CD4-positive, alpha-beta T cell treated with Interleukin-1 beta for 1 hour (primary cell): ENCODE results near the gene KCNK13.
A peak's percentile ranks its signal among the peaks of the same experiment; 100 is the strongest.
"Not testable (repeated sequence)": the region's sequence is repeated elsewhere in the genome, so short reads cannot be mapped to it uniquely, and the experiment has no call there.

Experiments
- DNase-seq, 2 donors: peaks; one replicate each; pipeline ENCODE4 v3.0.0-alpha.2; 2020 to 2022

KCNK13 gene

DNA sequence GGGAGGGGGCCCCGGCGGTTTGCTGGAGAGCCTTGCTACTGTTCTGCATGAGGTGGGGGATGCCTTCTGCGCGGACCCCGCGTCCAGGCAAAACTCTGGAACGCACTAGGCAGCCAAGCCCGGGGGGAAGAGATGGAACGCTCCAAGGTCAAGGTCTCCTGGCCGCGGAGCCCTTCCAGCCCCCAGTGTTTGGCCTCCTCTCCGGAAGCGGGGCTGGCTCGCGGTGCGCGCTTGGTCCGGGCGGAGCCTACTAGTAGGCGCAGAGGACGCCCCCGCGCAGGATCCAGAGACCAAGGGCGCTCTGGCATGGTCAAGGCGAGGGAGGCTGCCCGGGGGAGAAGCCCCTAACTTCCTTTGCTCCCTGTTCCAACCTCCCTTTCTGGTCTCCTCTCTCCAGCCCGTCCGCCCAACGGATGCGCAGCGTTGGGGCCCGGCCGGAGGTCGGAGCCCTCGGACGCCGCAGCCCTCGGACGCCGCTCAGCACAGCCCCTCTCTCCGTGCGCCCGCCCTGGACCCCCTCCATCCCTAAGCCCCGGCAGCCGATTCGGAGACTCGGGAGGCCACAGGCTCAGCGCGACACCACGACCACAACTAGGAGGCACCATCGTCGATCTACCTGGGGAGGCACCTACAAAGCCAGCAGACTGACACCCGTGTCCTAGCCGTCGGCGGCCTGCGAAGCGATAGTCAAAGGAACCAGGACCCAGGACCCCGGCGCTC is 669 bp upstream of the KCNK13 start:
- no peak for DNase-seq

DNA sequence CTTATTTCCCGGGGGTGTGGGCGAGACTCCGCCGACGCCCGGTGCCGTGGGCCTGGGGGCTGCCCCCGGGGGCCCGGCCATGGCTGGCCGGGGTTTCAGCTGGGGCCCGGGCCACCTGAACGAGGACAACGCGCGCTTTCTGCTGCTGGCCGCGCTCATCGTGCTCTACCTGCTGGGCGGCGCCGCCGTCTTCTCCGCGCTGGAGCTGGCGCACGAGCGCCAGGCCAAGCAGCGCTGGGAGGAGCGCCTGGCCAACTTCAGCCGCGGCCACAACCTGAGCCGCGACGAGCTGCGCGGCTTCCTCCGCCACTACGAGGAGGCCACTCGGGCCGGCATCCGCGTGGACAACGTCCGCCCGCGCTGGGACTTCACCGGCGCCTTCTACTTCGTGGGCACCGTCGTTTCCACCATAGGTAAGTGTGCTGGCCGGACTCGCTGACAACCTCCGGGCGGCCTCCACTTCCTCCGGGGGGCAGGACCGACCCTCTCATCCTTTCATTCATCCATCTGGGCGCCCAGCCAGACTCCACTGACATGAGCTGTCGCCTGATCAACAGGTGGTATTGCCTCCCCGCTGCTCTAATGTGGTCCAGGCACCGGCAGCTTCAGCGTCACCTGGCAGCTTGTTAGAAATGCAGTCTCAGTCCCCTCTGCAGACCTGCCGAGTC is 467 bp downstream of the KCNK13 start:
- no peak for DNase-seq

DNA sequence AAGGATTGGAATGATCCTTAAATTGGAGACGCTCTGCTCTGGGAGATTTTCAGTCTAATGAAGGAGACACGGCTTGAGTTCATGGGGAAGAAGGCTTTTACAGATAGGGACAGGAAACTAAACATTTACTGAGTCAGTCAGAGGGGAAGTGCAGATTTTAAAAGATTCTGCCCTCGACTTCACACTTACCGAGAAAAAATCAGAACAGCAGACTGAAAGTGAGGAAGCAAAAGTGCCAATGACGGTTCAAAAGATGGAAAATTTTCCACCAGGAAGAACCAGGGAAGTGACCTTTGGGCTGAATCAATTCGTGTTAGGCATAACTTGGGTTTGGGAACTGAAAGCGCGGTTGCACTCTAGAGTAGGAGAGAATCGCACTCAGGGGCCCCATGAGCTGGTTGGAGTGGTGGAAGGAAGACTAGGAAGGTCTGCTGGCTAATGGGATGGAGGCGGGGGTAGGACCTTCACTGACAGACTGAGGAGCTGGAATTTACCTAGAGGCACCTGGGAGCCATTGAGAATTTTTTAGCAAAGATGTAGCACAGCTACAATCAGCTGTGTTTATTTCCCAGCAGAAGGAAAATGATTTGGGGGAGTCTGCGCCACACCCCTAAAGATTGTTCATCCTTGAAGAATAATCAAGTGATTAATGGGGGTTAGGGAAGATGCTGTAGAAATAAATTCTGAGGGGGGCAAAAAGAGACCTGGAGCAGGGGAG is 1.2 kb downstream of the KCNK13 start:
- DNase-seq: no peak

DNA sequence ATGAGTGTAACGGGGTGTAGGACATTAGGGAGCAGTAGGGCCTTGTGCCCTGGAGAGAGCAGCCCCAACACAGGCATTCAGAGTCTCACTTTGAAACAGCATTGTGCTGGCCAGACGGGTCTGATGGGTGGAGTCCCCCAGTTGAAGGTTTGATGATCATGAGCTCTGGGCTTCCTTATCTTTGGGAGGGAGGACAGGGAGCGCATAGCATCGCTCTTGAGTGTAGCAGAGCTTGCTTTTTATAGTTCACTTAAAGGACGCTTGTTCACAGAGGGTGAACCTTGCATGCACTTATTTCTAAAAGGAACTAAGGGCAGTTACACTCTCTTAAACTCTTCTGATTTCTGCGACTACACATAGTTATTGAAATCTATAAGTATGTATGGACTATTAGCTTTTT is 10.6 kb downstream of the KCNK13 start:
- no peak for DNase-seq

DNA sequence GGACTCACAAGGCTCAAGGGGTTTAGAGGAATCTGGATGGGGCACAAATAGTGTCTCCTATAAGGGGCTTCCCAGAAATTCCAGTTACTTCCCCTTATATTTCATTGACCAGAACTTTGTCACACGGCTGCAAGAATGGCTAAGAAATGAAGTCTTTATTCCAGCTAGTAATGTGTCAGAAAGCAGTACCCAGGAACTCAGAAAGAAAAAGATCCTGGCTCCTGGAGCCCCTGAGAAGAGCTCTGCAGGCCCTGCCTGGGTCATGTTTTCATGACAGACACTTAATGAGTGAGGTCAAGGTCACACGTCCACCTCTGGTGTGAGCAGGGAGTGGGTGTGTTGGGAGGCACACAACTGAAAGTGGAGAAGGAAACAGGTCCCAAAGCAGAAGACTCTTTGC is 17.8 kb downstream of the KCNK13 start:
- DNase-seq: no peak

DNA sequence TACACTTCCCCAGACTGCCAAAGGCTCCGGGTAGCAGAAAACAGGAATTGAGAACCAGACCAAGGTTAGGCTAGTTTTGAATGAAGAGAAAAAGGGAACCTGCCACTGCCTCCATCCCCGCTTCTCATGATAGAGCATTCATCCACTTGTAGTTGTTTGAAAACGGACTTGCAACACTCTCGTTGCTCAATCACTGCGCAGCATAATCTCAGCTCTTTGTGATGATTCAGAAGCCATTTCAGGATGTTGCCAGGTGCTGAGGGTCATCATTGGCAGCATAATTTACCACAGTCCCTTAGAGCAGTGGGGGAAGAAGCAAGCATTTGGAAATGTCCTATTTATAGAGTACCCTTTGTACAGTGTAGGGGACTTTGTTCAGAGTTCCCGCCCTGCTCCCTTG is 25.6 kb downstream of the KCNK13 start:
- DNase-seq: peak; percentile 25 to 74

DNA sequence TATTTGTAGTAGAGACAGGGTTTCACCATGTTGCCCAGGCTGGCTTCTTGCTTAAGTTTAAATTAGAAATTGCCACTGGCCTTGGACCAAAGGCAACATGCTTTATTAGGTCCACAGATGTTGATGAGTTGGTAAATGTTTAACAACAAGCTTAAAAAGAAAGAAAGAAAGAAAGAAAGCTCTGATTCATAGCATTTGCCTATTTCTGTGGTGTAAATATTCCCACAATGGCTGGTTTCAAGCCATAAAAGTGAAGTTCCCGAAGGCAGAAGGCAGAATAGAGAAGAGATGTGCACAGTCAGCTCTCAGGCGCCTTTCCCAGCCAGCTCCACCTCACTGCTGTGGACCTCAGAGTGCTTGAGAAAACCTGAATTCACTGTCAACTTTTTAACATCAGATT is 26.4 kb downstream of the KCNK13 start:
- DNase-seq: no peak

DNA sequence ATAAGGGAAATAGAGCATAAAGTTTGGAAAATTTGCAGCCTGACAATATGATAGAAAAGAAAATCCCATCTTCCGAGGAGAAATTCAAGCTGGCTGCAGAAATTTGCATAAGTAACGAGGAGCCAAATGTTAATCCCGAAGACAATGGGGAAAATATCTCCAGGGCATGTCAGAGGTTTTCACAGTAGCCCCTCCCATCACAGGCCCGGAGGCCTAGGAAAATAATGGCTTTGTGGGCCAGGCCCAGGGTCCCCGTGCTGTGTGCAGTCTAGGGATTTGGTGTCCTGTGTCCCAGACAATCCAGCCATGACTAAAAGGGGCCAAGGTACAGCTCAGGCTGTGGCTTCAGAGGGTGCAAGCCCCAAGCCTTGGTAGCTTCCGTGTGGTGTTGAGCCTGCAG is 27.7 kb downstream of the KCNK13 start:
- not testable (repeated sequence) for DNase-seq

DNA sequence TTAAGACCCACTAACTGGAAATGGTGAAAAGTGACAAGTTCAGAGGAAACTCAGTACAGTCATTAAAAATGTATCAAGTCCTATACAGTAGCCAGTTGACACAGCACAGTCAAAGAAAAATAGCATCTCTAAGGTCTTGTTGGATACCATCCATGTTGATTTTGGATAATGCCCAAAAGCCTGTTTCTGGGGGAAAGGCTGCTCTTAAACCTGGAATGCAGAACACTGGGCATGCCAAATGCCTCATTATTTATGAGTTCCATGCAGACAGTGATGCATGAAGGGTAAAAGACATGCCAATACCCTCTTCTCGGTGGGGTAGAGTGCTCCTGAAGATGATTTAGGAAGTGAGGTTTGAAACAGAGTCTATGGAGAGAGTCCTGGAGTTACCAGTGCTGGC is 29.6 kb downstream of the KCNK13 start:
- no peak for DNase-seq

DNA sequence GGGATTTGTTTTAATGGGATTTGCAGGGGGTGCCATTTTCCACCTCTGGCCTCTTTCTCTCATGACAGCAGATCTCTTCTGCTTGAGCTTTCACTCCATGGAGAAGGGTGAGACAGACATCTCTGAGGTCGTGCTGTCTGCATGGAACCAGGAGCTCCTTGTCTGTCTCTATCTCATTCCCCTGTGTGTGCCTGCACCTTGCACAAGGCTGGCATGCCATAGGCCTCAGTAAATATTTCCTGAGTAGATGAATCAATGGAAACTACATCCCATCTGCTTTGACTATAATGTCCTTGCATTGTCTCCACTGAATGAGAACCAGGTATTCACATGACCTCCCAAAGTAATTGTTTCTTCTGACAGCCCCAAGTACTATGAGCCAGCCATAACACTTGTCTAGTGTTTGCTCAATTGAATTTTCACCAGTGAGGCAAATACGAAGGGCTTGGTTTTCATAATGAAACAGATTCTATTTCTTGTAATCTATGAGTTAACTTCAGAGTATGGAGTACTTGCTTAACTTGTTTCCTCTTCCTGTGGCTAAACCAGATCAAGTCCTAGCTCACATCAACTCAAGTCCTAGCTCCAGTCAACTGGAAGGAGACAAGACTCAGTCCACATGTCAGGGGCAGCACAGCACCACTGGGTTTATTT is 32.3 kb downstream of the KCNK13 start:
- no peak for DNase-seq

DNA sequence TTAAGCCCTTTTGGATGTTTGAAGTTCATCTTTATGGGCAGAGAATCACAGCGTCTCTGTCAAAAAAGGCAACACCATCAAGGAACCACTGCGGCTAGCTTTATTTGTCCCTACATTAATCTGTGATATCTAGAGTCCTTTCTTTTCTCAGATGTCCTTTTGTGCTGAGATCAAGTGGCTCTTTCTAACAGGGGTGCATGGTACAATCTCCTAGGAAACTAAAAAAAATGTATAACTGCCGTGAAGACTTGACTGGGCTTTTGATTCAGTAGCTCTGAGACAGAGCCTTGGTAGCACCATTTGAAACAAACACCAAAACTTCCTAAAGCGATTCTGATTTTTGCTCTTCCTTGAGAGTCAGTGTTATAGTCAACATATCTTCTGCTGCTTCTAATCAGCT is 33.3 kb downstream of the KCNK13 start:
- no peak for DNase-seq

DNA sequence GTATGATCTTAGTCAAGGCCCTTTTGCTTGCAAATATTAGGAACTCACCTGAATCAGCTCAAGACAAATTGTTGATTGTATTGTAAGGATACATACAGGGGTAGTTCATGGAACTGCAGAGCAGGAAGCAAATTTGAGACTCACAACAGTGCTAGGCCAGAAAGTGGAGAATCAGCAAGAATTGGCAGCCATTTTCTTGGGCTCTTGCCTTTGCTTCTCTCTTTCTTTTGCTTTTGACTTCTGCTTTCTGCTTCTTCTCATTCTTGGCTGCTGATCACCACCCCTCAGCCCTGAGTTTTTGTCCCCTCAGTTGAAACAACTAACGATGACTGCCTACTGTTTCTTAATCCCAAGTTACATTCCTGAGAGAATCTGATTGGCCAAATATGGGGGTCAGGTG is 34.8 kb downstream of the KCNK13 start:
- DNase-seq: no peak

DNA sequence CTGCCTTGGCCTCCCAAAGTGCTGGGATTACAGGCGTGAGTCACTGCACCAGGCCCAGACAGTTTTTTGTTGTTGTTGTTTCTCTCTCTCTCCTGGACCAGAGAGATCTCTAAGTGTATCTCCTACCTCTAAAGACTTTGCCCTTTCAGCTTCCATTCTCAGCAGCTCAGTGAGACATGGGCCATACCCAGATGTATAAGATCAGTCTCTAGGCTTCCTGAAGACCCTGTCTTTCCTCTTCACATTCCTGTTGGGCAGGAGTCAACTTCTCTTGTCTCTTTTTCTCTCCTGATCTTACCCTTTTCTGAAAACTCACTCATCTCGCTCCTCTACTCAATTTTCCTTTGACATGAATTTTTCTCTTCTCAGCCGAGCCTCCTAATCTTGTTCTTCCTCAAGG is 42.0 kb downstream of the KCNK13 start:
- no peak for DNase-seq

DNA sequence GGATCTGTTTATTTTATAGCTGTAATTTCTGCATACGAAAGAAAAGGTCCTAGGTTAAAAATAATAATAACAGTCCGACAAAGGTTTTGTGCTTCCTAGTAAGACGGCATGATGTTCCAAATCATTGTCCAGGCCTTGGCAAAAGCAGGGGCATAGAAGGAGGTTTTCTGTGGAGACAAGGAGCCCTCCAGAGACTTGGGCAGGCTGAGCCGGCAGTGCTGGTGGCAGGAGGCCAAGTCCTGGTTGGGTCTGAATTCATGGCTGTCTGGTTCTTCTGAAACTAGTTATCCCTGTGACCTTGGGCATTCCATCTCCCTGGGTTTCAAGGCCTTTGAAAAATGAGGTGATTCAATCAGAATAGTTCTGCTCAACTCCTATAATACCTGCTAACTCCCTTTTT is 44.0 kb downstream of the KCNK13 start:
- DNase-seq: no peak

DNA sequence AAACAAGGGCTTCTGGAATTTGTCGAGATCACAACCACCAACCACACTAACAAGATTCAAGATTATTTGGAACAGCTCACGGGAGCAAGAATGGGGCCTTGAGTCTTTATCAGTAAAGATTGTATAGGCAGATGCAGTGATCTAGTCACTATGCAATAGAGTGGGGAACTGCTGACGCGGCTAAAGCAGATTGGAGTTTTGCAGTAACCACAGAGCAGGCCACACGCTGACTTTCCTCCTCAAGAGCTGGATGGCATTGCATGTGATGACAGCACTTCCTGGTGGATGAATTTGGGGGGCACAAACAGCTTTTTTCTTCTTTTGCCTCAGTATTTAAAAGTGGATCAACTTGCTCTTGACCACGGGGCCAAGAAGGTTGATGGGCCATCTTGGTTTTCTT is 46.0 kb downstream of the KCNK13 start:
- DNase-seq: no peak

DNA sequence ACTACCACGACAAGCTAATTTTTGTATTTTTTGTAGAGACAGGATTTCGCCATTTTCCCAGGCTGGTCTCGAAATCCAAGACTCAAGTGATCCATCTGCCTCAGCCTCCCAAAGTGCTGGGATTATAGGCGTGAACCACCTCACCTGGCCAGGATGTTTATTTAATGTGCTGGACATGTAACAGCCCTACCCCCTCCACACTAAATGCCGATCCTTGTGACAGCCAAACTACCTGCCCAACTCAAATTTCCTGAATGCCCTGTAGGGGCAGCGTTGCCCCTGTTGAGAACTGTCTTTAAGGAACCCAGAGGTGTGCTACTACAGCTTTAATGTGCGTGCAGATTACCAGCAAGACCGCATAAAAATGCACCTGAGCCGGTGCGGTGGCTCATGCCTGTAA is 48.1 kb downstream of the KCNK13 start:
- DNase-seq: no peak

DNA sequence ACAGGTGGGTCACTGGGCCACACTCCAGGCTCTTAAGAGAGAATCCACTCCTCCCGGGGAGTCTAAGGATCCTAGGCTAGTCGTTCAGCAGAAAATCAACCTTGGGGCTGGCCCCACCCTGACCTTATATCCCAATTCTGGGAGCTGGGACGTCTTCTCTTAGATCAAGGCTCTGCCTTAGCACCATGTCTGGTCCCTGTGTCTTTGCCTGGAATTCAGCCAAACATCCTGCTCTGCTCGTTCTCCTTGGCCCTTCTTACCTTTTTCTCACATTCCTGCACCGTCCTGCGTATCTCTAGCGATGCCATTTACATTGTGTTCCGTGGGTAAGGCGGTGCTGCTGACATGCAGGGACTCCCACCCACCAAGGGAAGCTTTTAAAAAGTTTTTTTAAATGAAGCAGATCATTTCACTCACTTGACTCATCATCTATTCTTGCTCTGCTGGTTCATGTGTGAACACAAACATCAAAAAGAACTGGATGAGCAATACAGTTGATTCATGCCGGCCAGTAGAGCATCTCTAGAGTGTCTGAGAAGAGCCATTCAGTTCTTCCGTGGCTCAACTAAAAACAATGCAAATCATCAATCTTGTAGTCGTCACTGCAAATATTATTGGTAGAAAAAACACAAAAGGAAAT is 50.2 kb downstream of the KCNK13 start:
- no peak for DNase-seq

DNA sequence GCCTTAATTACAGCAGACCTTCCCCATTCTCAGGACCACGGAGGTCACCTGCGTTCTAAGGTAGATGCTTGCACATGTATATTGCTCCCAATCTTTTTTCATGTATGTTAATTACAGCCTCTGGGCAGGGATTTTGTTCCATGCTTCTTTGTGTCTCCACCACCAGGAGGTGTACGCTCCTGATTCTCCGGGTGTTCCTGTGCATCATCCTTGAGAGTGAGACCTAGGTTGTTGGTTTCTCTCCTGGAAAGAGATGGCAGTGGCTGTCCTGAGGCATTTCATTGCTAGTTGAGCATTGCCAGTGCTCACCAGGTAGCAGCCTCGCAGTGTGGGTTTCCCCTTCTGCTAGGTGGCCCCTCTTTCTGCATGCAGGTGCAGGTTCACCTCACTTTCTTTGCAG is 52.8 kb downstream of the KCNK13 start:
- no peak for DNase-seq

DNA sequence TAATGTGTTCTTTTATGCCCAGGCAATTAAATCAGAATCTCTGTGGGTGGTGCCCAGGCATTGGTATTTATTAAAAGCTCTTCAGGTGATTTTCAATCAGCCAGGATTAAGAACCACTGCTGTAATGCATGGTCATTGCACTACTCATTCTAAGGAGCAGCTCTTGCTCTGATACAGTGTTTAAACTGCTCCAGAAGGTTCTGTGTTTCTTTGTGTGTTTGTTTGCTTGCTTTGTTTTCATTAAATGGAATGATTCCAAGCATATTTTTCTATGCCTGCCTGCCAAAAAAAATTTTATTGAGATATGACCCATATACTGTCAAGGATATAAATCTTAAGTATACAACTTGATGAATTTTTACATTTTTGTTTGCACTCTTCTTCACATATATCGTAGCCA is 54.0 kb downstream of the KCNK13 start:
- no peak for DNase-seq

DNA sequence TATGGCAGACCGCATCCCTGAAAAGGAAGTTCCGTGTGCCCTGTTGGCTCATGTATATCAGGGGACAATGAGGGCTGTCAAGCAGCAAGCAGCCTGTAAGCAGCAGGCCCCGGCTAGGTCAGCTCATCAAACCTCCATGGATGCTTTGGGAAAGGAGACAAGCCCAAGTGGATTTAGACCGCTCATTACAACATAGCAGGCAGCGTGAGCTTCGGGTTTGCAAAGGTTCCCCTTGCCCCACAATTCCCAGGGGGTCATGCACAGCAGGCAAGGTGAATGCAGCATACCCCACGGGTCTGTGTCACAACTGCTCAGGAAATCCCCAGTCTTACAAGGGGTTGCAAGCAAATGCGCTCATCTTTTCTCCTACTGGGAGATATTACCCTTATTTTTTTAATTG is 54.6 kb downstream of the KCNK13 start:
- no peak for DNase-seq

DNA sequence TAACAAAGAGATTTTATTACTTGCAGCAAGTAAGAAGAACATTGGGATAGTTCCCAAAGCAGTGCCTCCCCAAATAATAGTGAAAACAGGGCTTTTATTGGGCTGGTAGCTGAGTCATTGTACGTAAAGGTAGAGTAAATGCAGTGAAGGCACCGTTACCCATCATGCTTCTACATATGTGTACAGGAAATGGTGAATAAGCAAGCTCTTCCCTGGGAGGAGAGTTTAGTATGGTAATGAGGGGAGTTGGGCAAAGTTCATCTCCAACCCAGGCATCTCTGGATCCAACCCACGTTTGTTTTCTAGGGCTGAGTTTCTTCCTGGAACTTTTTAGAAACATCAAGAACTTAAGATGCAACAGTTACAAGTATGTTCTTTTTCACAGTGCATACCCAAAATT is 56.2 kb downstream of the KCNK13 start:
- no peak for DNase-seq

DNA sequence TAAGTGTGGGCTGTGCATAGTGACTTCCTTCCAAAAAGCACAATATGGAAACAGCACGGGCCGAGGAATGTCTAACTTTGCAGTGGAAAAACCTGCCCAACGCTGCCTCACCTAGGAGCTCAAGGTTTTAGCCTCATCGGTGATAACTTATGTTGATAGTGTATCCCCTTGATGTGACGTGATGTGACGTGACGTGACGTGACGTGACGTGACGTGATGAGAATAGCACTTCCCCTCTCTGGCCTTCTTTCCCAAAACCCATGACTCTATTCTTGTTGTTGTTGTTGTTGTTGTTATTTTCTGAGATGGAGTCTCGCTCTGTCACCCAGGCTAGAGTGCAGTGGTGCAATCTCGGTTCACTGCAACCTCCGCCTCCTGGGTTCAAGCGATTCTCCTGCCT is 64.5 kb downstream of the KCNK13 start:
- no peak for DNase-seq
